HL-60 (cell line): Measurements from ENCODE around the gene TPD52L1.

ENCODE experiments used
- DNase-seq, 2 experiments: peaks; one replicate each; pipeline ENCODE4 v3.0.0-alpha.2; 2010 to 2020; ENCODE audit warnings: low read depth in 1 of 2, low spot score in 1 of 2
- H3K27ac ChIP-seq: fragments of 250-450 bp; sonication (Bioruptor Pico); replicated peaks from 2 replicates; pipeline ENCODE4 v1.5.1; 2020; ENCODE audit warnings: mild to moderate bottlenecking, moderate library complexity
- H3K27me3 ChIP-seq: fragments of 250-450 bp; sonication (Bioruptor Pico); 2 replicates; pipeline ENCODE4 v1.5.1; 2021; ENCODE audit warnings: mild to moderate bottlenecking, moderate library complexity; ENCODE audit not compliant: insufficient read depth, poor library complexity, severe bottlenecking
- H3K4me3 ChIP-seq: replicated peaks from 2 replicates; pipeline ENCODE4 v1.5.1; 2011; ENCODE audit warnings: mild to moderate bottlenecking, control low read depth, low read length; ENCODE audit not compliant: insufficient read depth
- GABPA ChIP-seq: IDR thresholded peaks from 2 replicates; pipeline ENCODE4 v1.6.1; 2012; ENCODE audit warnings: low read depth
- POLR2AphosphoS5 ChIP-seq: IDR thresholded peaks from 2 replicates; pipeline ENCODE4 v1.6.1; 2012; ENCODE audit warnings: low read depth
- SPI1 ChIP-seq: IDR thresholded peaks from 2 replicates; pipeline ENCODE4 v1.6.1; 2012; ENCODE audit warnings: low read depth, mild to moderate bottlenecking, borderline replicate concordance
- TF ChIP-seq, protein P1 (sequence below): IDR thresholded peaks from one replicate; pipeline ENCODE4 v1.5.1; 2011; ENCODE audit warnings: low read length, control low read depth, inconsistent platforms; ENCODE audit not compliant: insufficient read depth
- TF ChIP-seq, protein P2 (sequence below): IDR thresholded peaks from 2 replicates; pipeline ENCODE4 v1.6.1; 2012; ENCODE audit warnings: low read depth; ENCODE audit not compliant: insufficient replicate concordance

TPD52L1 gene

DNA sequence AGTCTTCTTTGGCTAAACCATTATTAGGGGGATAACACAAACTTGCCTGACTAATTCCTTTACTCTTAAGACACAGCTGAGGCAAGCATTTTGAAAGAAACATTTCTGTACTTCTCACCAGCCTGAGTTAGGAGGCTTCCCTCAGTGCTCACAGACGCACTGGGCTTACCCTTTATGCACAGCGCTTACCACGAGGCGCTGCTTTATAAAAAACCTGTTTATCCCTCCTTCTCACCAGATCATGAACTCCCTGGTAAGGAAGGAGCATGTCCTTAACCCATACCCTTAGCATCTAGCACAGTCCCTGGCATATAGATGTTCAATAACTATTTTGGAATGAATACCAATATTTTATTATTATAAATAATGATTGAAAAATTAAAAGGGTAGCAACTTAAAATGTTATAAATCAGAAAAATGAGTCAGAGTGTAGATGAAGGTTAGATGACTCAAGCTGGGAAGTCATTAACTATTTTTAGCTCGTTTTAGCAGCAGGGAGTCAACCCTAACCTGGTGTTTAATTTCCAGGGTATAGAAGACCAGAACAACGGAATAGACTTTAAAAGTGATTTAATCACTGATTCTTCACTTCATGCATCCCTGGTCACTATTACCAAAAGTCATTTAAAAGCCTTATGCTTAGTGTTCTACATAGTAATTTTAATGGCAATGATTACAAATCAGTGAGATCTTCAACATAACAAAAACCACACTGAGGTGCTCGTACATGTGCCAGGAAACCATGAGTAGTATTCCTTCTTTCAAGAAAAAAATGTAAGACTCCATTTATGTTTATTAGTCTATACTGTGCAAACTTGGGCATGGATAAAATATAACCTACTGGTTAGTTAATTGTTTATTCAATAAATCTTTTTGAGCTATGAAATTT, 4.1 kb upstream of the TPD52L1 start:
- Histone ChIP-seq H3K27me3 (peaks cover 13% of the 10 kb centered on the region), H3K4me3 (no peak overlapping the region), H3K27ac (no peak overlapping the region)
- DNase-seq = no peak
- TF ChIP-seq SPI1 (no peak), POLR2AphosphoS5 (no peak)

DNA sequence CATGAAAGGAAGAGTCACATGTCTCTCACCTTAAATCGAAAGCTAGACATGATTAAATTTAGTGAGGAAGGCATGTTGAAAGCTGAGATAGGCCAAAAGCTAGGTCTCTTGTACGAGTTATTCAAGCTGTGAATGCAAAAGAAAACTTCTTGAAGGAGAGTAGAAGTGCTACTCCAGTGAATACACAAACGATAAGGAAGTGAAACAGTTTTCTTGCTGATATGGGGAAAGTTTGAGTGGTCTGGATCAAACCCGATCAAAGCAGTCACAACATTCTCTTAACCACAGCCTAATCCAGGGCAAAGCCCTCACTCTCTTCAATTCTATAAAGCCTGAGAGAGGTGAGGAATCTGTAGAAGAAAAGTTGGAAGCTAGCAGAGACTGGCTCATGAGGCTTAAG, 1.9 kb upstream of the TPD52L1 start:
- no peak overlapping the region for H3K4me3 ChIP-seq
- H3K27me3 ChIP-seq = peaks cover 19% of the 10 kb centered on the region
- TF ChIP-seq GABPA = no peak
- no peak for TF ChIP-seq SPI1
- TF ChIP-seq, protein P1, sequence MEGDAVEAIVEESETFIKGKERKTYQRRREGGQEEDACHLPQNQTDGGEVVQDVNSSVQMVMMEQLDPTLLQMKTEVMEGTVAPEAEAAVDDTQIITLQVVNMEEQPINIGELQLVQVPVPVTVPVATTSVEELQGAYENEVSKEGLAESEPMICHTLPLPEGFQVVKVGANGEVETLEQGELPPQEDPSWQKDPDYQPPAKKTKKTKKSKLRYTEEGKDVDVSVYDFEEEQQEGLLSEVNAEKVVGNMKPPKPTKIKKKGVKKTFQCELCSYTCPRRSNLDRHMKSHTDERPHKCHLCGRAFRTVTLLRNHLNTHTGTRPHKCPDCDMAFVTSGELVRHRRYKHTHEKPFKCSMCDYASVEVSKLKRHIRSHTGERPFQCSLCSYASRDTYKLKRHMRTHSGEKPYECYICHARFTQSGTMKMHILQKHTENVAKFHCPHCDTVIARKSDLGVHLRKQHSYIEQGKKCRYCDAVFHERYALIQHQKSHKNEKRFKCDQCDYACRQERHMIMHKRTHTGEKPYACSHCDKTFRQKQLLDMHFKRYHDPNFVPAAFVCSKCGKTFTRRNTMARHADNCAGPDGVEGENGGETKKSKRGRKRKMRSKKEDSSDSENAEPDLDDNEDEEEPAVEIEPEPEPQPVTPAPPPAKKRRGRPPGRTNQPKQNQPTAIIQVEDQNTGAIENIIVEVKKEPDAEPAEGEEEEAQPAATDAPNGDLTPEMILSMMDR = no peak
- TF ChIP-seq, protein P2, sequence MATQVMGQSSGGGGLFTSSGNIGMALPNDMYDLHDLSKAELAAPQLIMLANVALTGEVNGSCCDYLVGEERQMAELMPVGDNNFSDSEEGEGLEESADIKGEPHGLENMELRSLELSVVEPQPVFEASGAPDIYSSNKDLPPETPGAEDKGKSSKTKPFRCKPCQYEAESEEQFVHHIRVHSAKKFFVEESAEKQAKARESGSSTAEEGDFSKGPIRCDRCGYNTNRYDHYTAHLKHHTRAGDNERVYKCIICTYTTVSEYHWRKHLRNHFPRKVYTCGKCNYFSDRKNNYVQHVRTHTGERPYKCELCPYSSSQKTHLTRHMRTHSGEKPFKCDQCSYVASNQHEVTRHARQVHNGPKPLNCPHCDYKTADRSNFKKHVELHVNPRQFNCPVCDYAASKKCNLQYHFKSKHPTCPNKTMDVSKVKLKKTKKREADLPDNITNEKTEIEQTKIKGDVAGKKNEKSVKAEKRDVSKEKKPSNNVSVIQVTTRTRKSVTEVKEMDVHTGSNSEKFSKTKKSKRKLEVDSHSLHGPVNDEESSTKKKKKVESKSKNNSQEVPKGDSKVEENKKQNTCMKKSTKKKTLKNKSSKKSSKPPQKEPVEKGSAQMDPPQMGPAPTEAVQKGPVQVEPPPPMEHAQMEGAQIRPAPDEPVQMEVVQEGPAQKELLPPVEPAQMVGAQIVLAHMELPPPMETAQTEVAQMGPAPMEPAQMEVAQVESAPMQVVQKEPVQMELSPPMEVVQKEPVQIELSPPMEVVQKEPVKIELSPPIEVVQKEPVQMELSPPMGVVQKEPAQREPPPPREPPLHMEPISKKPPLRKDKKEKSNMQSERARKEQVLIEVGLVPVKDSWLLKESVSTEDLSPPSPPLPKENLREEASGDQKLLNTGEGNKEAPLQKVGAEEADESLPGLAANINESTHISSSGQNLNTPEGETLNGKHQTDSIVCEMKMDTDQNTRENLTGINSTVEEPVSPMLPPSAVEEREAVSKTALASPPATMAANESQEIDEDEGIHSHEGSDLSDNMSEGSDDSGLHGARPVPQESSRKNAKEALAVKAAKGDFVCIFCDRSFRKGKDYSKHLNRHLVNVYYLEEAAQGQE = no peak
- no peak for TF ChIP-seq POLR2AphosphoS5
- DNase-seq = no peak
- H3K27ac ChIP-seq = no peak overlapping the region

DNA sequence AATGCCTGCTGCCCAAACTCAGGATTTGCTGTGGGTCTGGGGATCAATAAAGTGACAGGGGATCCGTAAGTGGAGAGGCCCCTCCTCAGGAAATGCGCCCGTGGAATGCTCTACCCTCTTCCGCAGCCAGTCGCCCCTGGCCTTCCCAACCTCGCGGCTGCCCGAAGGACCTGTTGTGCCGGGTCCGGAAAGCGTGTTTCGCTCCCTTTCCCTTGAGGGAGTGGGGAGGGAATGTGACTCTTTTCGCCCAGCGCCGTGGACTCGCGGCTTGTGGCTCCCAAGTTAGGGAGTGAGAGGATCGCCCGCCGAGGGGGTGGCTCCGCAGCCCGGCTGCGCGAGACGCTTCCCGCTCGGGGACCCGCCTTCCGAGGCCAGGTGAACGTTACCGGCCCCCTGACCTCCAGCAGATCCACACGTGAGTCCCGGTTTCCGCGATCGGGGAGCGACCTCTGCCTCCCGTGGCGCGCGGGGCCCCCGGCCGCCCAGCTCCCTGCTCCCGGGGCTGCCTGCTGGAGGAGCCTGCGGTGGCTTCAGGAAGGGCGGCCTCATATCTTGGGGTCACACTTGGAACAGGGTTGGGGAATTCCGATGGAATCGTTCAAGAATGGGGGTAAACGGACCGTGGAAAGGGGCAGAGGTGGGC, 666 bp downstream of the TPD52L1 start:
- TF ChIP-seq, protein P1 = no peak
- Histone ChIP-seq H3K27ac (no peak overlapping the region), H3K27me3 (peaks cover 21% of the 10 kb centered on the region), H3K4me3 (peak overlapping the region; percentile 38)
- DNase-seq = no peak

DNA sequence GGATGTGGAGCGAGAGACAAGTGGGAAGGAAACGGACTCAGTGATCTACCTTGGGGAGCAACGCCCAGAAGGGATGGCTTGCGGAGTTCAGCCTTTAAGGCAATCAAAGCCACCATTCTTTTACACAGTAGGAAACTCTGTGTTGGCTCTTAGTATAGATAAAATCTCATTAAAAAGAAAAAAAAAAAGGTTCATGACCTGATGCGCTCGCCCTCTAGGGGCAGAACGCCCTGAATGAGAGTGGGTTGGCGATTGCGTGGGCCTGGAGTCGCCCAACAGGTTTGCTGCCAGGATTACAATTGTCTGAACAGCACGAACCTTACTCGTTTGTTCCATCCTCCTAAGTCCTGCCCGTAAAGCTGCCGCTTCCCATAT, 1.2 kb downstream of the TPD52L1 start:
- peaks cover 21% of the 10 kb centered on the region for H3K27me3 ChIP-seq
- DNase-seq = no peak
- no peak for TF ChIP-seq GABPA
- TF ChIP-seq, protein P1 = no peak
- TF ChIP-seq SPI1 = no peak
- TF ChIP-seq, protein P2 = no peak
- TF ChIP-seq POLR2AphosphoS5 = no peak
- H3K27ac ChIP-seq = no peak overlapping the region
- peak overlapping the region; percentile 38 for H3K4me3 ChIP-seq
